C4-2B (cell line): ENCODE data around the gene ANKS1B.

ENCODE experiments used
- ZFX ChIP-seq: fragments of 450-650 bp; IDR thresholded peaks from 2 replicates; pipeline ENCODE4 v1.6.1; 2017
- TF ChIP-seq, protein P1 (sequence below): fragments of 450-650 bp; conservative IDR thresholded peaks from 2 replicates; pipeline ENCODE4 v1.5.1; 2017; ENCODE audit warnings: mild to moderate bottlenecking

DNA sequence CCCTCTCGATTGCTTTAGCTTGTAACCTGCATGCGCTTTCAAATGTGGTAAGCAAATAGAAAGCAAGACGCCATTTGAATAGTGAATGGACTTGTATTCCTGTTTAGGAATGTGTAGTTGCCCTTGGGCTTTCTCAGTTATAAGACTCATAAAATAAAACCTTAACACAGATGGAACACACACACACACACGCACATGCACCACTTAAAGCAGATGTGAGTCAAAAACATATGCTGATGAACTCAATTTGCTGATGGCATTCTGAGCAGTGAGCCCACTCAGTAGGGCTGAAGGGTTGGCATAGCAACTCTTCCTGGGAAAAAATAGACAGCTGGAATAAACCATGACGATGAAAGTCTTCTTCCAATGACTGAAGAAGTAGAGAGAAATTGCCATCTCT, 979.1 kb downstream of the ANKS1B start:
- TF ChIP-seq, protein P1, sequence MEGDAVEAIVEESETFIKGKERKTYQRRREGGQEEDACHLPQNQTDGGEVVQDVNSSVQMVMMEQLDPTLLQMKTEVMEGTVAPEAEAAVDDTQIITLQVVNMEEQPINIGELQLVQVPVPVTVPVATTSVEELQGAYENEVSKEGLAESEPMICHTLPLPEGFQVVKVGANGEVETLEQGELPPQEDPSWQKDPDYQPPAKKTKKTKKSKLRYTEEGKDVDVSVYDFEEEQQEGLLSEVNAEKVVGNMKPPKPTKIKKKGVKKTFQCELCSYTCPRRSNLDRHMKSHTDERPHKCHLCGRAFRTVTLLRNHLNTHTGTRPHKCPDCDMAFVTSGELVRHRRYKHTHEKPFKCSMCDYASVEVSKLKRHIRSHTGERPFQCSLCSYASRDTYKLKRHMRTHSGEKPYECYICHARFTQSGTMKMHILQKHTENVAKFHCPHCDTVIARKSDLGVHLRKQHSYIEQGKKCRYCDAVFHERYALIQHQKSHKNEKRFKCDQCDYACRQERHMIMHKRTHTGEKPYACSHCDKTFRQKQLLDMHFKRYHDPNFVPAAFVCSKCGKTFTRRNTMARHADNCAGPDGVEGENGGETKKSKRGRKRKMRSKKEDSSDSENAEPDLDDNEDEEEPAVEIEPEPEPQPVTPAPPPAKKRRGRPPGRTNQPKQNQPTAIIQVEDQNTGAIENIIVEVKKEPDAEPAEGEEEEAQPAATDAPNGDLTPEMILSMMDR = no peak
- TF ChIP-seq ZFX = no peak
